NCI-H1436 treated with DMSO at 0.1 percent for 48 hours (cell line): ENCODE results near the gene CHCHD6.

Experiments
- DNase-seq: peaks from one replicate; lab custom pipeline; 2025; lab: John Stamatoyannopoulos, UW

The CHCHD6 gene

DNA sequence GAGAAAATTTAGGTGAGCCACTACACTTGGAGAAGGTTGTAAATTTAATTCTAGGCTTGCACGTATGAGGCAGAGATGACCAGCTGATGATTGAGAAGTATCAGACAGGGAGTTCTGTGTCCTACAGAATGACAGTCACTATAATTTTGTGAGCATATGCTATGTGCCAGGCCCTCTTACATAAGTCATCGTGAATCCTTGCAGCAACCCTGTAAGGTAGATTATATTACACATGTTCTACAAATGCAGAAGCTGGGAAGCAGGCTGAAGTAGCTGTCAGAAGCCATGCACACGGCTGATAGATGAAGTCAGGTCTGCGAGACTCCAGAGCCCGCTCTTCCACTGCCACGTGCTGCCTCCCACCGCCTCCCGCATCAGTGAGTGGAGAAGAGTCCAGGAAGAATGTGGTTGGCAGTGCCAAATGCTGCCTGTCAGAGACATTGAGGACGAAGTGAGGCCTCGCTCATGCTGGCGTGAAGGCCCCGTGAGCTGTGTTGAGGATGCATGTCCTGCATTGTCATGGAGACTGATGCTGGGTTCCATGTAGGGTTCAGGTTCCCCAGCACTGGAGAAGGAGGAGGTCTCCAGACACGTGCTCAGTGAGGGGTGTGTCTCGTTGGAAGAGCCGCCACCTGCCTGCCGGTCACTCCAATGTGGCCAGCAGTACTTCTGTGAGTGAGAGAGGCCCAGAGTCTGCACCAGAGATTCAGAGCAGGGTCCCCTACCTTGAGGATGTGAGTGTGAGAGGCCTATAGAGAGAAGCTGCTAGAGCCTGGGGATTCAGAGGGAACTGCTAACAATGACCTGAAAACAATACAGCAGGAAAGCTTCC lies 155.6 kb downstream of the CHCHD6 start:
- DNase-seq: no peak

DNA sequence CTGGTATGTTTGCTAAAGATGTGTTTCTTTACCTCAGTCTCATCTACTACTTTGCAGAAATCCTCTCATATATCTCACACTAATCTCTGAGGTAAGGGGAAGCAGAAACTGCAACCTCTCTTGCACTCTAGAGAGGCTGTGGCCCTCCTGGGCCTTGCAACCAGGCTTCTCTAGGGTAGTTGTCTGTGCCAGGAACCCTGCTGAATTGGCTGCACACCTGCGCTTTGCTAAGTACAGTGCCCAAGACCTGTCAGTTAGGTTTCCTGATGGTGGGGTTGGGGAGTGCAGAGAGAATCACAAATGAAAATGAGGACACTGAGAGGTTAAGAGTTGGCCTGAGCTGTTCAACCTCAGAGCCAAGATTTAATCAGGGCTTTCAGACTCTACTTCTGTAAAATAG lies 161.7 kb downstream of the CHCHD6 start:
- no peak for DNase-seq

DNA sequence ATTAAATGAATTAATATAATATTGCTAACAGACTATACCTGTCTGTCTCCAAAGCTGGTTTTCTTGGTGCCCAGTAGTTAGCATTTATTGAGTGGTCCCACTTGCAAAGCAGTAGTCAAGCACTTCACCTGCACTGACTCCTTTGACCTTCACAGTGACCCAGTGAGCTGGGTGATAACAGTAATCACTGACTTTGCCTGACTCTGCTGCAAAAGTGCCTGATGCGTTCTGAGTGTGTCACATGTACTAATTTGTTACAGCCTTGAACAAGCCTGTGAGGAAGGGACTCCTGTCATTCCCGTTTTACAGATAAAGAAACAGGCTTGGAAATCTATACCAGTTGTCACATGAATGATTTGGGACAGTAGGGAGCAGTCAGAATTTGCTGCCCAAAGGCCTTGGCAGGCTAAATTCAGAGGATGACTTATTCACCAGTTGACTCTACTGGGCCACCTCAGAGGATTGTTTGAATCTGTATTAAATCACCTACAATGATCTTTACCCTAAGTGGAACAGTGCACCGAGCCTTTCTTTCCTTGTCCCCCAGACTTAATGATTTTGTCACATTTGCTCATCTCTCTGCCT lies 162.2 kb downstream of the CHCHD6 start:
- DNase-seq: no peak

DNA sequence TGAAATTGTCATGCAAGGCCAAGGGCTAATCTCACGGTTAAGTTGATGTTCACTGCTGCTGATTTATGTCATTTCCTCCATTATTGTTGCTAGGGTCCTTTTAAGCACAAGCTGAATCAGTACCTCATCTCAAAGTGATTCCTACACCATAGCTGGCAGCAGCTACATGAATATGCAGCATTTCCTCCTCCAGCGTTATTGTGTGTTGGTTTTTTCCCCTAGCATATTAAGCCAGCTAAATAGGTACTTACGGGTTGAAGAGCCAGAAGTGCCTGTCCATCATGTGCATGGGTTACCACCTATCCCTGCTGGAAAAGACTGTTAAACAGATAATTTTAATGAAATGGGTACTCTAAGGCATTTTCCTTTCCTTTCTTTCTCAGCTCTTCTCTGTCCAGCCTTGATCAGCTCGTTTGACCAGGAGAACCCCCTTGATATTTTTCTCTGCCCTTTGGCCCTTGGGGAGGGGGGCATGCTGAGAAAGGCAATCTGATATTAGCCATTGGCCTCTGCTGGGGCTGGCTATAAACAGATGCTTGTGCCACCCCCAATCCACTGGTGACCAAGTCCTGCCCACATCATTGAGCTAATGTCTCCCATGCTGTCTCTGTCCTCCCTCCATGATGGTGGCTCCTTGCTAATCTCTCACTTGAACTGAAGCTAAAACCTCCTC lies 163.3 kb downstream of the CHCHD6 start:
- peak; percentile 9 for DNase-seq

DNA sequence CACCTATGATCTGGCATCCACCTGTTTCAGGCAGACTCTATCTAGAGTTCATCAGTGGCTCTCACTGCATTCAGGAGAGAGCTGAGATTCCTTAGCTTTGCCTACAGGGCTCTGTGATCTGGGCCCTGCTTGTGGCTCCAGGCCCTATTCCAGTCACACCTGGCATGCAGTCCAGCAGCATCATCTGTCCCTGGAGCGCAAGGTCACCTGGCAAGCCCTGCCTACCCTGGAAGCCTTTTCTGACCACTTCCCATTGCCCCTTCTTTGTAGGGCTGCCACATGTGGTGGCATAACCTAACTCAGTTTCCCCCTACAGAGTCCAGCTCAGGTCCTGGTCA lies 163.8 kb downstream of the CHCHD6 start:
- no peak for DNase-seq

DNA sequence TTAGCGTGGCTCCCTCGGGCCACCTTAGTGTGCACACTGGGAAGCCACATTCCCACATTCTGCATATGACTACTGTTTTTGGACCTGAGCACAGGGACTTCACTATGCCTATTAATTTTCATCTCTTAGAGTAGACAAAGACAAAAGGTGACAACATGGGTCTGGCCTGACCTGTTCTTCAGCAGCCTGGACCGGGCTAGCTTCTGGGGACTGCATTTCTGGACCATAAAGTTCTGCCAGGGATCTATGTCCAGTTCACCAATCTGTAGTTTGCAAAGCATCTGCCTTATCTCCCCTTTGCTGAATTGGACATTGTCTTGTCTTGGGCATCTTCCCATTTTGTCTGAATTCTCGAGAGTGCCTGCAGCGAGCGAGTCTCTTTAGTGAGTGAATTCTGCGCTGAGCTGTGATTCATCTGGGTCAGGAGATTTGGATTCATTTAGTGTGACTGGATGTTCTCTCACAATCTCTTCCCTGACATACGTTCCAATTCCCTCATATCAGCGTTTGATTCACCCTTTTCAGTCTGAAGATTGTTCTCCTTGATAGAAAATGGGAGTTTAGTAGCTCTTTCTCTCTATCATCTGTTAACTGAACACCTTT lies 166.7 kb downstream of the CHCHD6 start:
- no peak for DNase-seq

DNA sequence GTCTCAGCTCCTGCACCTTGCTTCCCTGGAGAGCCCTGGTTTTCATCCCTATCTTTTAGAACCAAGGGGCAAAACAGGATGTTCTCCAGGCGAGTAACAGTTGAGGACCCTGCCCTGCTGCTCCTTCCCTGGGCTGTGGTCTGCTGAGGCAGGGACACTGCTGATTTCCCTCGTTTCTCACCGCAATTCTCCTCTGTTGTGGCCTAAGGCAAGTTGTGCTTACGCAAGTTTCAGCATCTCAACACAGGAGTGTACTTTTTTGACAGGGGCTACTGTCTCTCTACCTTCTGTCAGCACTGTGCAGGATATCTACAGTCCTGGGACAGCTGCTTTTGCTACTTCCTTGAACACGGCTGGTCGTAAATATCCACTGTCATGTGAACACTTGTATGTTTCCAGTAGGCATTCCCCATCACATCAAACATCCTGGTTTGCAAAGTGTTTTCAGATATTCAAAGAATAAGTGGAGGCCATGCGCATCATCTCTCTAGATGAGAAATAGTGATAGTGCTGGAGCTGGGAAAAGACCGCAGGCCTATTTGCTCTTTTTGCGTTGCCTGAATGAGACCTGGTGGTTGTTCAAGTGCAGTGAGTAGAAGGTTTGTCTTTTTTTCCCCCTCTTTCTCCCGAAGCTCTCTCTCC lies 168.8 kb downstream of the CHCHD6 start:
- no peak for DNase-seq

DNA sequence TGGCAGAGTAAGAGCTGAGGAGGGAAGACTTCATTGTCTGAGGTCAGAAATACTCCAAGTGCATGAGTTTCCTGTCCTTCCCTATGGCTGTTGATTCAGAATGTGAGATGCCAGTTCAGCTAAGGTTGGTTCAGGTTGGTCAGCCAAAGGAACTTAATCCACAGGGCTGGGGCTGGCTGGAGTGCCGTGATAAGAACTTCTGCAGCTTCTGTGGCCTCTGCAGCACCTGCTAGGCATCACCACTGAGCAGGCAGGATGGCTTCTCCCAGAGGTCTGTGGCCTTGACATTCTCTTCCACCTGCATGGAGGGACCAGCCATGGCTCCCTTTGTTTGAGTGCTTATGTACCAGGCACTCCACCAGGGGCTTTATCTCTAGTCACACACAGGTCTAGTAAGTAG lies 169.4 kb downstream of the CHCHD6 start:
- no peak for DNase-seq

DNA sequence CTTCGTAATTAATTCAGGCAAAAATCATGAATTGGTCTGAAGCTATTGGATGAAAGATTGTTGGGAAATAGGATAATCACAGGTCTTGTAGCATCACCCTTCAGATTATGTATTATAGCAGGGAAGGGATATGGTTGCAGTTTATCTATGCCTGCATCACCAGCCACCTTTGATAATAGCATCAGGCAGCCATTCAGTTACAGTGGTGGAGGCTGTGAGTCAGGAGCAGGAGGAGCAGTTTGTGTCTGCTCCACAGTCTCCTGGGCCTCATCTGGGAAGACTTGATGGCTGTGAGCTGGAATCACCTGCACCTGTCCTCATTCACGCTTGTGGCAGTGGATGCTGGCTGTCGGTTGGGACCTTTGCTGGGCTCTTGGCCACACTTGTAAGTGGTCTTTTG lies 174.6 kb downstream of the CHCHD6 start:
- DNase-seq: no peak

DNA sequence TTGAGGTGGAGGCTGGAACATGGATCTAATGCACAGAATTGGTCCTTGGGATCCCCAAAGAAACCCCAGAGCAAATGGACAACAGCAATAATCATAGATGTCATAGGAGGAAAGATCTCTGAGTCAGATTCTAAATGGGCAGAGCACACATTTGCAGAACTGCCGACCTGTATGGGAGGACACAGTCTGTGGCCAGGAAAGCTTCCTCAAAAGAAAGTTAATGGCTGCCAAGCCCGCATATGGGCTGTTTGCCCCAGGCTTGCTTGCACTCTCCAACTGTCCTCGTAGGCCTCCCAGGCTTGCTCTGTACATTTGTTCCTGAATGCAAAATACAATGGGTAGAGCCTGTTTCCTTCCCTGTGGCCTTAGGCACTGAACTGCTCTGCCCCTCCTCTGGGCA lies 176.9 kb downstream of the CHCHD6 start:
- DNase-seq: no peak

DNA sequence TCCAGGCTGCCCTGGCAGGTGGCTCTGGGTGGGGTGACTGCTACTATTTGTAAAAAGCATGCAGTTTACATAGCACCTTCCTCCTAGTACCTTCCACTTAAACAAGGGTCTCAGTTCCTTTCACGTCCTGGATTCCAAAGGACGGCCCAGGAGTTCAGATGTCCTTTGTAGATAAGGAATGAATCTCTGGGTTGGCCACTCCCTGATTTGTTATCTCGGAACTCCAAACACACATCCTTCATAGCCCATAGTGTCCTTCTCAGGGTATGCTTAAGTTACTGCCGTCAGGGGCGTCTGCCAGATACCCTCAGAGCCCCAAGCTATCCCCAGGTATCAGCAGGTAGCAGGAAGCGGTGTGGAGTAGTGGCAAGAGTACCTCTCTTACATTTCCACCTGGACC lies 177.8 kb downstream of the CHCHD6 start:
- no peak for DNase-seq

DNA sequence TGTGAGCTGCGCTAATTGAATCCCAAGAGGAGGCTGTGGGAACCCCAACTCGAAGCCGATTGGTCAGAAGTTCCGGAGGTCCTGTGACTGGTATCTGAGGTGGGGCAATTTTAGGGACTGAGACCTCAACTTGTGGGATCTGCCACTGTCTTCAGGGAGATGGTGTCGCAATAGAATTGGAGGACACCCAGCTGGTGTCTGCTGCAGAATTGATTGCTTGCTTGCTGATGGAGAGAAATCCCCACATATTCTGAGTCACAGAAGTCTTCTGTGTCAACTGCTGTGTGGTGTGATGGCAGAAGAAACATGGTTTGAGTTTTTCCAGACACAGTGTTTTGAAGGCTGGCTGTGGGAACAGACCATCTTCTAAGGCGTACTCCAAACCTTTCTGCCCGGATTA lies 179.2 kb downstream of the CHCHD6 start:
- DNase-seq: no peak

DNA sequence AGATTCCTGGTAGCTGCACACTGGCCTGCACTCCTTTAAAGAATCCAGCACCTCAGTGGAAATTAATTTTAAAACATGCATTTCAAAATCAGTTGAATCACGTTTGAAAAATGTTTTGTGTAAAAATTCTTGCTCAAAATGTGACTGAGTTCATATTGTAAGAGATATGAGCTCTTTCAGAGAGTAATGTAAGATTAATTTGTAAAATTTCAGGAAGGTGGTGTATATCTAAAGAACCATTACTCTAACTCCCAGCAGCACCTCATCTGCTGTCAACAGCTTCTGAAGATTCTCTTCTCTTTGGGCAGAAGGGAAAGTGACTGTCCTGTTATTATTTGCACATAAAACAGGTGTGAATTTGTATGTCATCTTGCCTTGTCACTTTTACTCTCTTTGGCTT lies 181.4 kb downstream of the CHCHD6 start:
- DNase-seq: no peak

DNA sequence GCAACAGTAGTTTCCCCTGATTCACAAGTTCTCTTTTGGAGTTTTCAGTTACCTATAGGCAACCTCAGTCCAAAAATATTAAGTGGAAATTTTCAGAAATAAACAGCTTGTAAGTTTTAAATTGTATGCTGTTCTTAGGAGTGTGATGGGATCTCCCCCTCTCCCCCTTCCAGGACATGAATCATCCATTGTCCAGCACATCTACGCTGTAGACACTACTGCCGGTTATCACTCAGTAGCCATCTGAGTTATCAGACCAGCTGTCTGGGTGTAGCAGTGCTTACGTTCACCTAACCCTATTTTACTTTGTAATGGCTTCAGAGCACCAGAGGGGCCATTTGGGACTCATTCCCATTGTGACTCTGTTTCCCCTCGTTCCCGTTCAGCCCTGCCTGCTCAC lies 182.2 kb downstream of the CHCHD6 start:
- DNase-seq: no peak

DNA sequence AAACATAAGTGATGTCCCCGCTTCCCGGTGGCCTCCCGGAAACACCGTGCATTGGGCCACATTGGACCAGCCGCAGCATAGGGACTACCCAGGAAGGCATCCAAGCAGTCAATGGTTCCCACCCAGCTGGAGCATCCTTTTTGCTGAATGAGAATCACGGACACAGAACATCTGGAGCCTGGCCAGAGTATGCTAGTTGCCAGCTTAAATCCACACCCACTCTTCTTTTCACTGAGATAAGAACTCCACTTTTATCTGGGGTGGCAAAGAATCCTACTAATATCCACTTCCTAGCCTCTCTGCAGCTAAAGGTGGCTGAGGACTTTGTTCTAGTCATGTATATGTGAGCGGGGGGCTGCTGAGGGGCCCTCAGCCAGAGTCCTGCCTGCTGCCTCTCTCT lies 183.6 kb downstream of the CHCHD6 start:
- no peak for DNase-seq

DNA sequence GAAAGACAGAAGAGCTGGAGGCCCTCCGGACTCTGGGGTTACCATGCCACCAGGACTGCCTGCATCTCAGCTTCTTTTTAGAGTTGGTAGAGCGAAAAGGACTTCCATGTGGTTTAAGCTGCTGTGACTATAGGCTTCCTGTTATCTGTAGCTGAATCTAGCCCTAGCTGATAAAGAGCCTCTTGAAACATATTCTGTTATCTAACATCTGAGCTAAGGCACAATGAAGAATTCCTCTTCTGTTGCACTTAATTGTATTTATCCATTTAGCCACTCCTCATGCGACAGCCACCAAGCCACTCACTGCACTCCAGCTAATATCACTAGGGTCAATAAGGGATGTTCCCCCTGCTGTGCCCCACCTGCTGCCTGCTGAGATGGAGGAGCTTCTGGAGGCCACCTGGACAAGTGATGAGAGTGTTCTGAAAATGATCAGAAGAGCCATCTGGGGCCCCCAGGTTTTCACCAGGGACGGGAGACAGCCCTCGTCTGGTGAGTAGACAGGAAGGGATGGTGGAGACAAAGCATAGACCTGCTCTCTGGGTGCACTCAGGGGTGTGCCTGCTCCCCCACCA lies 184.2 kb downstream of the CHCHD6 start:
- peak; percentile 26 for DNase-seq

DNA sequence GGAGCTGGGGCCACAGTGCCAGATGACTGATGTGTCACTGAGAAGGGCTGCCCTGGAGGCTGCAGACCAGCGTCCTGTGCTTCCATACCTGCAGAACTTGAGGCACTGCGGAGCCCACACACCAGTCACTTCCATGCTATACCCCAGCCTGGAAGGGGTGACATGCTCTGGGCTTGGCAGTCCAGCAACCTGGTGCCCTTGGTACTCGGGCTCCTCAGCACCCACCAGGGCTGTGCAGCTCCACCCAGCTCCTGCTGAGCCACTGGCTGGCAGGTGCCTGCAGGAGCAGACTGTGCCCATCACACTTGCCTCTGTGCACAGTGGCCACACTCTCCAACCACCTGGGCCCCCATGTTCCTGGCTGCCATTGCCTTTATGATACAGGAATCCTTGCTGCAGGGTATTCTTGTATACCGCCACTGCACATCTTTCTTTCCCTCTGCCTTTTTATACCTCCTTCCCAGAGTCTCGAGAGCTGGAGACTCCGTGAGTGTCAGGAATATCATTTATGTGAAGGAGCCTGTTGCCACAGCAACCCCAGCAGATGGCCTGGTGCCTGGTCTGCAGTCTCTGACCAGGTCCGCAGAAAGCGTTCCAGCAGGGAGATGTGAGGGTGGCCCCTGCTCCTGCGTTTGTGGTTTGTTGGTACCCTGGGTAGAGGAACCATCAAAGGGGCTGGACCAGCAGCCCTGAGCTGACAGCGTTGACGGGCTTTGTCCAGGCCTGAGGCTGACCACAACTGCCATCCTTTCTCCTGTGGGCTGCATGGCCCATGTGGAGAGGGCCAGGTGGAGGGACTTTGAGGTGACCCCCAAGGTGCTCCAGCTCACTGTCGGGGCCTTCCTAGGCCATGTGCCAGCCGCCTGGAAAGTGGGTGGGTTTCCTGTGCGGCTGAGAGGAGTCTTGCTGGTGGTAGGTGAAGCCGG lies 185.5 kb downstream of the CHCHD6 start:
- no peak for DNase-seq

DNA sequence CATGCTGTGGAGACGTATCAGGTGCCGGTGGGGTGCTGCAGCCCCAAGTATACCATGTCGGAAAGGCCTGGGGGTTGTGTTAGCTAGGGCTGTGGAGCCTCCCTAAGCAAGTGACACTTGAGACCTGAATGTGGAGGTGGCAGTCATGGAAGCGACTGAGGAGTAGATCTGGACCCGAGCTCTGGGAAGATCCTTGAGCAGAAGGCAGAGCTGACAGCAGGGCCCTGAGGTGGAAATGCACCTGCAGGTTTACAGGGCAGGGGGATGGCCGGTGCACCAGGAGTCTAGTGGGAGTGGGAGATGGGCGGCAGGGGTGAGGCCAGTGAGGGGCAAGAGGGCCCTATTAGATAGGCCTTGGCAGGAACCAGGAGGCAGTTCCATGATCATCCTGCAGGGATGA lies 187.1 kb downstream of the CHCHD6 start:
- no peak for DNase-seq

DNA sequence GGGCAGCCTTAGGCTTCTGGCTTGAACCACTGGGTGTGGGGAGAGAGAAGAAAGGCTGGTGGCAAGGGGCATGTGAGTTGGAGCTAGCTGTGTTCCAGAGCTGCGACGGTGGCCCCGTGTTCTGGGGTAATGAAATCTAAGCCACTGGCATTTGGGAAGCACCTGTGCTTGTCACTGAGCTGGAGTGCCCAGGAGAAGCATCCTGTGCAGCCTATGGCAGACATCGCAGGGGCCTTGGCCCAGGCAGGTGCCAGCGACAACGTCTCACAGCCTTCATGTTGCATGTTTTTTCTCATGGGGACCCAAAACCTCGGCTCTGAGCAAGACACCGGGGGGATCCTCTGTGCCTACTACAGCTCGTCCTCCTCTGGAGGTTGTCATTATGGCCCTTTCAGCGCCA lies 187.8 kb downstream of the CHCHD6 start:
- no peak for DNase-seq

DNA sequence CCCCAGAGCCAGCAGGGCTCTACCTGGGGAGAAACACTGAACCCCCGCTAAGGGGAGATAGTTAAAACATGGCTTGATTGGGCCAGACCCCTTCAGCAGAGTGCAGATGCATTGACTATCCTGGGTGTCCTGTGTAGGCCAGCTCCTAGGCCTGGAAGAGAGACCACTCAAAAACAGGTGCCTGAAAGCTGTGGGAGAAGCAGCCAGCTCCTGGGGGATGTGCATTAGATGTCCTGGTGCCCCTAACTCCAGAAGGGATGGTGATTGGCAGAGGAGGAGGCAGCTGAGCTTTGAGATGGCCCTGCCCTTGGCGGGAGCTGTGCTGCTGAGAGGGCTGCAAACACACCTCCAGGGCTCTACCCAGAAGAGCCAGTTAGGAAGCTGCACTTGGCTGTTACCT lies 189.6 kb downstream of the CHCHD6 start:
- no peak for DNase-seq

DNA sequence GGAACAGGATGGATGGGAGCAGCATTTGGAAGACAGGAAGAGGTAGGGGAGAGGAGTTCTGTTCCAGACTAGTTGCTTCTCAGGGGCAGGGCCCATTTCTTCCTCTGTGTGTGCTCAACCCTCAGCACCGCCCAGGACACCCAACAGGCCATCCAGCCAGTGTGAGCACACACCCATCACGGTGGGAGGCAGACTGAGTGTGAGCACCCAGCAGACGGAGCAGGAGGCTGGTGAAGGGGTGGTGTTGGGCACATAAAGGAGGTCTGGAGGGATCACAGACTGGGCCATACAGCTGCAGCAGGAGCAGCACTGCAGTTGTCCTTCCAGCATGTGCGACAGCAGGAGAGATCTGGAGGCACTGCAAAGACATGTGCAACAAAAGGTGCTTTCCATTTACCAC lies 190.4 kb downstream of the CHCHD6 start:
- DNase-seq: no peak
